HG03571 (cell line): ENCODE measurements around the gene ARID1B.

Experiments used
- ATAC-seq: cut with Tn5 transposase; IDR thresholded peaks from one replicate; pipeline ENCODE4 v1.9.1; 2021; ENCODE audit not compliant: unreplicated experiment

Gene ARID1B

GRCh38 chr6:157229132-157229618 lies 452.0 kb downstream of the ARID1B start:
- ATAC-seq, result no peak

- no peak for ATAC-seq
These were observed 452.5 kb downstream of the ARID1B start for GRCh38 chr6:157229713-157230112.

- no peak for ATAC-seq
These were observed 453.7 kb downstream of the ARID1B start for GRCh38 chr6:157230910-157231309.

- no peak for ATAC-seq
These were observed 455.1 kb downstream of the ARID1B start for GRCh38 chr6:157232161-157232895.

GRCh38 chr6:157233156-157233555 lies 456.0 kb downstream of the ARID1B start:
- ATAC-seq, result no peak

GRCh38 chr6:157233686-157234085 lies 456.5 kb downstream of the ARID1B start:
- ATAC-seq, result no peak

GRCh38 chr6:157235600-157236039 lies 458.4 kb downstream of the ARID1B start:
- ATAC-seq, result no peak

GRCh38 chr6:157236040-157236725 lies 459.0 kb downstream of the ARID1B start:
- no peak for ATAC-seq

GRCh38 chr6:157238346-157238745 lies 461.2 kb downstream of the ARID1B start:
- ATAC-seq, result no peak

GRCh38 chr6:157239148-157239547 lies 462.0 kb downstream of the ARID1B start:
- ATAC-seq, result no peak

GRCh38 chr6:157239671-157240058 lies 462.5 kb downstream of the ARID1B start:
- no peak for ATAC-seq

GRCh38 chr6:157240059-157240959 lies 463.1 kb downstream of the ARID1B start:
- ATAC-seq, result no peak

- no peak for ATAC-seq
These were observed 463.8 kb downstream of the ARID1B start for GRCh38 chr6:157240960-157241311.

GRCh38 chr6:157242791-157243190 lies 465.6 kb downstream of the ARID1B start:
- ATAC-seq, result no peak

GRCh38 chr6:157244175-157244574 lies 467.0 kb downstream of the ARID1B start:
- no peak for ATAC-seq

GRCh38 chr6:157244780-157245179 lies 467.6 kb downstream of the ARID1B start:
- ATAC-seq, result no peak

- ATAC-seq, result no peak
These were observed 468.3 kb downstream of the ARID1B start for GRCh38 chr6:157245436-157245835.

- ATAC-seq, result no peak
These were observed 469.0 kb downstream of the ARID1B start for GRCh38 chr6:157246048-157246630.

- ATAC-seq, result no peak
These were observed 469.8 kb downstream of the ARID1B start for GRCh38 chr6:157246771-157247484.

GRCh38 chr6:157248264-157248663 lies 471.1 kb downstream of the ARID1B start:
- ATAC-seq, result no peak
